ENCODE data around the gene GABBR2.
"Not testable (repeated sequence)": the region's sequence is repeated elsewhere in the genome, so short reads cannot be mapped to it uniquely, and the experiment has no call there.

The GABBR2 gene

DNA sequence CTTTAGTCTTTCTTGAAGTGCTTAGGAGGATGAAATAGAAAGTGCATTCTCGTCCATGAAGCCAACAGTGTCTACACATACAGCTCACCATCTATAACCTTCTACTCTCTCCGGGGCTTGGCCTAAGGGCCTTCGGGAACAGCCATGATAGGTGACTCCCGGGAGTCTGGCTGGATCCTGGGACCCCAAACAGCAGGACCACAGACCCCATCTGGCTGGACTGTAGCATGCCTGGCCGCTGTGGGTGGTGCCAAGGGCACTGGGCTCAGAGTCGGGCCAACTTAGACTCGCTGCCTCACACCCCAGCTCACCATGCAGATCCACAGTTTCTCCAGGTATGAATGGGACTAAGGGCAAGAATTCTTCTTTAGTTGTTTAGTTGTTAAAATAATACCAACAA lies 16.3 kb downstream of the GABBR2 start:
- in situ Hi-C loops (cut with HindIII; ENCODE audit: low pct_ligation_motif_present, low pct_unique_long_range_greater_than_20kb, low sequenced_read_pairs) = no loop called here
- DNase-seq = no peak

DNA sequence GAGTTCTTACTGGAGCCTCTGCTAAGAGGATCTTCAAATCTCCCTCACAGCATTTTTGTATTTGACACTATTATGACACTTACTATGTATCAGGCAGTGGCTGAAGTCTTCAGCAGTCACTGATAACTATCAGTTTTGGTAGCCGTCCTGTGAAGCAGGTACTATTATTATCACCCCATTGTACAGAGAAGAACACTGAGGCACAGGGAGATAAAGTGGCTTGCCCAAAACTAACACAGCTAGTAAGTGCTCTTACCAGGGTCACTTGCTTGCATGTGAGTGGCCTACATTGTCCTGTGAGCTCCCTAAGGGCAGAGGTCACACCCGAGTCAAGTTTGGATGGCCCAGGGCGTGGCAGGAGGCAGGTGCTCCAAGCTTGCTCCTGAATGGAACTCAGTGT lies 16.8 kb downstream of the GABBR2 start:
- in situ Hi-C loops (cut with HindIII; ENCODE audit: low pct_ligation_motif_present, low pct_unique_long_range_greater_than_20kb, low sequenced_read_pairs) = no loop called here

DNA sequence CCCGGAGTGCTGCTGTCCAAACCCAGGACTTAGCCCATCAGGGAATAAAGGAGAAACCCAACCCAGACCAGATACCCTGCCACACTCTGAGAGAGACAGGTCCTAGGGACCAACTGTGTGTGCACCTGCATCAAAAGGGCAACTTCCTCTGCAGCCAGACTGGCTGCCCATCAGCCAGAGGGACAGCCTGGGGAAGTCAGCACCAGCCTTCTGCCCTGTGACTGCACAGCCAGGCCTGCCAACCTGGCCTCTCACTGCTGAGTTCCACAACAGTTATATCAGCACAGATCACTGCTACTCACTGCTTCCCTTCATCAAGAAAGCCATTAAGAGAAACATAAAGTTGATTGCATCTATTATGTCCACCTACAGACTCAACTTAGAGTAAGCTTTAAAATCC lies 18.0 kb downstream of the GABBR2 start:
- in situ Hi-C loops (cut with HindIII; ENCODE audit: low pct_ligation_motif_present, low pct_unique_long_range_greater_than_20kb, low sequenced_read_pairs) = no loop called here
- DNase-seq = no peak

More for the DNA sequence above, 16.8 kb downstream of the GABBR2 start:
- no peak for DNase-seq

DNA sequence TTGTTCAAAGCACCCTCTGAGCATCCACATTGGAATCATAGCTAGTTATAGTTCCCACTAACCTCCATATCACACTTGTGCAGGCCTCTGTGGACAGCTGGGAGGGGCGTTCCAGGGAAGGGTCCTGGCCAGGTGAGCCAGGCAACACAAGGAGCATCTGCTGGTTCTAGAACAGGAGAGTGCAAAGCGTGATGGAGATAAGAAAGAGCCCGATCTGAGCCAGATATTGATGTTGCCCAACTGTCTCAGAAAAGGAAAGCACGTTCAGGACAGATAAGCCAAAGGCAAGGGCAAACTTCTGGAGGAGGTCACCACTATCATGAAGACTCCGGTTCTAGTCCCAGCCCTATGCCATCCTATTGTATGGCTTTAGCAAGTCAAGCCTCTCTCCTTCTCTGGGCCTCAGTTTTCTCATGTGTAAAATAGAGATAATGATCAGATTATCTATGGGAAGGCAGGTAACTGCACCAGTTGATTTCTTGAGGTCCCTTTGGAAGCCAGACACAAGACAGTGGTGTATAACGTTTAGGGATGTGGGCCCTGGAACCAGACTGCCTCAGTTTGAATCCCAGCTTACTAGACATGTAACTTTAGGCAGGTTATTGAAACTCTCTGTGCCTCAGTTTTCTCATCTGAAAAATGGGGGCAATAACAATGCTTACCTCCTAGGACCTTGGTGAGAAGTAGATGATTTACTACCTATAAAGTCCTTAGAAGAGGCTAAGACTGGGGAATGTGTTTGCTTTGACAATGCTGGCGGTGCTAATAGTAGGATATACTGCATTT lies 19.8 kb downstream of the GABBR2 start:
- no peak for DNase-seq
- in situ Hi-C loops (cut with HindIII; ENCODE audit: low pct_ligation_motif_present, low pct_unique_long_range_greater_than_20kb, low sequenced_read_pairs) = no loop called here

DNA sequence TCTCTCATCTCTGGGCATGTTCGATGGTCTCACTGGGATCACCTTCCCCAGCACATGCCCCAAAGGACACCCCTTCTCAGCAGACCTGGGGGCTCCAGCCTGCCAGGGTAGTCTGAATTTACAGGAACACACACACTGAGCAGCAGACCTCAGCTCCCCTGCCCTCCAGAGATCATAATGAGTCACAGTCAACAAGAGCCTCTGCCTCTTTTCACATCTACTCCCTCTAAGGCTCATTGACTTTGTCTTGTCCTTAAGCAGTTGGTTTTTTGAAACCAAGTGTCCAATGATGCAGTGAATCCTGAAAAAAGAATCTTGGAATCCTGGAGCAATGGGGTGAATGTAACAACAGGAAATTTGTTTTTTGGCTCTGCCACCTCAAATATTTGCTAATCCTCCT lies 20.8 kb downstream of the GABBR2 start:
- in situ Hi-C loops (cut with HindIII; ENCODE audit: low pct_ligation_motif_present, low pct_unique_long_range_greater_than_20kb, low sequenced_read_pairs) = no loop called here
- DNase-seq = no peak

DNA sequence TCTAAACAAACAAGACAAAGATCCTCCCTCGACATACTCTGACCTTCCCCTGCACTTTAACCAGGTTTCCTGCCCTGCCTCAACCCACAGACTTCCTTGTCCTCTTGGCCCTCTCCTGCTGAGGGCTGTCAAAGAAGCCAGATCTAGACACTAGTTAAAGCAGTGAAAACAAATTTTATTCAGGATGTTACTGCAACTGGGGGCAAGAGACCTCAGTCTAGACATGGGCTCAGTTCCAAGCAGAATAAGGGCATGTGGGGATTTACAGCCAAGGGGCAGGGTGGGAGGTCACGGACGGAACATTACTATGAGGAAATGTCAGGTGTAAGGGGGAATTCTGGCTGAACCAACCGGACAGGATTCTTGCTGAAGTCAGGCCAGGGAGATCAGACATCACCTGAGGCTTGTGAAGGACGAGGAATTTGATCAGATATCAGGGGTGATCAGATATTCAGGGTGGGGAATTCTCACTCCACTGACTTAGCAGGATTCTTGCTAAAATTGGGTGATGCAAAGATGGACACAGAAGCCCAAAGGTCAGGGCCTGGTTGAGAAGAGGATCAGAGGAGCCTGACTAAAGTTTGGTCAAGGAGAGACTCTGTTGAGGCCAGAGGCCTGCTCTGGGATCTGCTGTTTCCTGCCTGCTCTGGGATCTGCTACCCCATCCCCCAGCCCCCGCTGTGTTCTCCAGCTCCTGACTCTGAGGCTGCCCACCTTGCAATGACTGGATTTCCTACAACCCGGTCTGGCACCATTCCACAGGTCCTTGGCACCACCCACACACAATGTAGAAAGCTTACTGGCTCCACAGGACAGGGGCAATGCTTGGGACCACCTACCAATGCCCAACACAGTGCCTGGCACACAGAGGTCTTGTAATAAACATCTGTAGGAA lies 21.5 kb downstream of the GABBR2 start:
- DNase-seq = no peak
- in situ Hi-C loops (cut with HindIII; ENCODE audit: low pct_ligation_motif_present, low pct_unique_long_range_greater_than_20kb, low sequenced_read_pairs) = no loop called here

DNA sequence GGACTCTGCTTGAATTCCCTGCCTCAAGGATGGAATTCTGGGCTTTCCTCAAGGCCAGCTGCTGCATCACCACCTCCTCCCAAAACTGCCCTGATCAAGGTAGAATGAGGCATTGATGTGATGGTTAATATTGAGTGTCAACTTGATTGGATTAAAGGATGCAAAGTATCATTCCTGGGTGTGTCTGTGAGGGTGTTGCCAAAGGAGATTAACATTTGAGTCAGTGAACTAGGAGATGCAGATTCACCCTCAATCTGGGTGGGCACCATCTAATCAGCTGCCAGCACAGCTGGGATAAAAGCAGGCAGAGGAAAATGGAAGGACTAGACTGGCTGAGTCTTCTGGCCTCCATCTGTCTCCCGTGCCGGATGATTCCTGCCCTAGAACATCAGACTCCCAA lies 23.9 kb downstream of the GABBR2 start:
- DNase-seq; in situ Hi-C loops (cut with HindIII; ENCODE audit: low pct_ligation_motif_present, low pct_unique_long_range_greater_than_20kb, low sequenced_read_pairs): not testable (repeated sequence)

DNA sequence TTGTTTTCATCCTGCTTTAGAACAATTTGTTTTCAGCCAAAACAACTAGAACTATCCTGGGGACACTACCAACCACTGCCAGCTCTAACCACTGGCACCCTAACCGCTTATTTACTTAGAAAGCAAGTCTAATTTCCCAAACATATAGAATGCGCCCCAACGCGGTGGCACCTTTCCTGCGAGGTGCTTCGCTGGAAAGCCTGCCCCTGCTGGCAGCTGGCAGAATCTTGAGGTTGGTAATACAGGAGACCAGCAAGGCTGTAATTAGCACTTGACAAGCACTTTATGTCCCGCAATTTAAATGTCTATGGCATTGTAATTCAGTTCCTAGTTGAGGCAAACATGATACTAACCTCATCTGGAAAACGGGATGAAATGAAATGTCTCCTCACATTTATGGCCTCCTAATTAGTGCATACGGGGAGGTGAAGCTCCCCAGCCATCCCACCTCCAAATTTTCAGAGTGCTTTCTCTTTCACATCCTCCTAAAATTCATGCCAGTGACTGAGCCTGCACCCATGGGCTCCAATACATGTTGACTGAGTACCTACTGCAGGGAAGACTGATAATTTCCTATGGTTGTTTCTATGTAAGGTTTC lies 30.4 kb downstream of the GABBR2 start:
- DNase-seq = no peak
- in situ Hi-C loops (cut with HindIII; ENCODE audit: low pct_ligation_motif_present, low pct_unique_long_range_greater_than_20kb, low sequenced_read_pairs) = no loop called here

DNA sequence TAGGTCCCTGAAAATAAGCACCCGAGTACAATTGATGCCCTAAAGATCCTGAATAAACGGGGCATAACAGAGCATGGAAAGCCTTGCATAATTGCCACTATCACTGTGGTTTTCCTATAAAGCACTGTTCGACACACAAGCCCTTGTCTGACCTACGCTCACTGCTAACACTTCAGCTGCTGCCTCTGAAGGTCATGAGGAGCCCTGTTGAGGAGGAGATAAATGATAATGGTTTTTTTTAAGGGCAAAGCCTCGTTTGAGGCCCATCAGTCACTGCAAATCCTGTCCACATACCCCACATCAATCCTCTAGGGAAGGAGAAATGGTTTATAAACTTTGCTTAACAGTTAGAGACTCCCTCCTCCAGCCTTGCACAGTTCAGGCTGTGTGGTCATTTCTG lies 35.1 kb downstream of the GABBR2 start:
- in situ Hi-C loops (cut with HindIII; ENCODE audit: low pct_ligation_motif_present, low pct_unique_long_range_greater_than_20kb, low sequenced_read_pairs) = no loop called here
- DNase-seq = no peak

DNA sequence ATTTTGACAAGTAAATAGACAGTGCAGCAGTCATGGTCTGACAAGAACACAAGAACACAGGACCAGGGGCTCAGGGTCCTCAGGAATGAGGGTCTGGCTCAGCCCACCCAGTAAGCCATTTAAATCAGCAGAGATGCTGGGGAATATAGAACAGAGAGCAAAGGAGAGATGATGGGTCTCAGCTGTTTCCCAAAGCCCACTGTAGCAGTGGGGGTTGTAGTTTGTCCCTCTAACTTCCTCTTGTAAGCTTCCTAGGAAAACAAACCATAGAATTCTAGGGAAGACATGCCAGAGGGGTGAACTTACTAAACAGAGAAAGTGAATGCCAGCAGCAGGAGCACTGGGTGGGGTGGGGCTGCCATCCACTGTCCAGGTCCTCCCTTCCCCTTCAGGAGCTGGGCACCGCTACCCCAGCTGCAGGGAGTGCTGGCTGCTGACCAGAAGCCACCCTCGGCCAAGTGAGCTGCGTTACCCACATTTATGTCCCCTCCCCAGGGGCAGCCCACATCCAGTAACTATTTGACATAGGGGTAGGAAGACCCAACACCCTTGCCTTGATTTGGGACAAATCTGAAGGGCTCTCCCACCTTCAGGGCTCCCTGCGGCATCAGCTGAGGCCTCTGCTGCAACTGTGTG lies 41.6 kb downstream of the GABBR2 start:
- DNase-seq = no peak
- in situ Hi-C loops (cut with HindIII; ENCODE audit: low pct_ligation_motif_present, low pct_unique_long_range_greater_than_20kb, low sequenced_read_pairs) = no loop called here

DNA sequence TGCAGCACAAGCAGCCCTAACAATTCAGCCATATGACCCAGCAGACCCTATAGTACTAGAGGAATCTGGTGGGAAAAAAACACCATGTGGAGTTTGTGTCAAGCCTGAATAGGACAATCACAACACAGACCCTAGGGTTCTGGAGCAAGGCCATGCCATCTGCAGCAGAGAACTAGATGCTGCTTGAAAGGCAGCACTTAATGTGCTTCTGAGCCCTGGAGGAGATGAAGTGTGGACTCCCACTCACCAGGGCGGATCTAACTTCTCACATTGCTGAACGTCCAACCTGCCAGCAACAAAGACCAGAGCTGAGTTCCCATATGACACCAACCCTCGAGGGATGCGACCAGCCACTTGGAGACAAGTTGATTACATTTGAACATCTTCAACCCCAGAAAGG lies 43.2 kb downstream of the GABBR2 start:
- DNase-seq = no peak
- in situ Hi-C loops (cut with HindIII; ENCODE audit: low pct_ligation_motif_present, low pct_unique_long_range_greater_than_20kb, low sequenced_read_pairs) = no loop called here

DNA sequence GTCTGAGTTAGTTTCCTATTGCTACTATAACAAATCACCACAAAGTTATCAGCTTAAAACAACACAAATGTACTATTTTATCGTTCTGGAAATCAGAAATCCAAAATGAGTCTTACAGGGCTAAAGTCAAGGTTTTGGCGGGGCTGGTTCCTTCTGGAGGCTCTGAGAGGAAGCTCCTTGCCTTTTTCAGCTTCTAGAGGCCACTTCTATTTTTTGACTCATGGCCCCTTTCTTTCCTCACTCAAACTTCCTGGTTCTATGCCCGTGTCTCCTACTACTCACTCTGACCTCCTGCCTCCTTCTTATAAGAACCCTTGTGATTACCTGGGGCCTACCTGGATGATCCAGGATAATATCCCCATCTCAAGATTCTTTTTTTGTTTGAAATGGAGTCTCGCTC lies 48.2 kb downstream of the GABBR2 start:
- in situ Hi-C loops (cut with HindIII; ENCODE audit: low pct_ligation_motif_present, low pct_unique_long_range_greater_than_20kb, low sequenced_read_pairs) = no loop called here
- no peak for DNase-seq

DNA sequence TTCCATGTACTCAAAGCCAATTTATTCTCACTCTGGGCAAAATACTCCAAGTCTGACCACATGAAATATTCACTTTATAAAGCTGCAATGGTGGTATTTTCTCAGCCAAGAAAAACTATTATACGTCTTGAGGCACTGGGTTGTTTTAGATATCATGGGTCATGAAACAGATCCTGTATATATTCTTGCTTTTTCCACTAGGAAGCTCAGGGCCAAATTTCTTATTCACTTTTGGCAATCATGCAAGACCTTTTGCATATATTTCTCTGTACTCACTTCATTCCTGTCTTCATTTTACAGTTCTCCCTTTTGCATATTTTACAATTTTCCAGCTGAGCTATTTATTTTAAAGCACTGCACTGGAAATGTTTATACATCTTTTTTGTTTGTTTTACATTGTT lies 49.8 kb downstream of the GABBR2 start:
- in situ Hi-C loops (cut with HindIII; ENCODE audit: low pct_ligation_motif_present, low pct_unique_long_range_greater_than_20kb, low sequenced_read_pairs) = no loop called here
- DNase-seq = no peak

DNA sequence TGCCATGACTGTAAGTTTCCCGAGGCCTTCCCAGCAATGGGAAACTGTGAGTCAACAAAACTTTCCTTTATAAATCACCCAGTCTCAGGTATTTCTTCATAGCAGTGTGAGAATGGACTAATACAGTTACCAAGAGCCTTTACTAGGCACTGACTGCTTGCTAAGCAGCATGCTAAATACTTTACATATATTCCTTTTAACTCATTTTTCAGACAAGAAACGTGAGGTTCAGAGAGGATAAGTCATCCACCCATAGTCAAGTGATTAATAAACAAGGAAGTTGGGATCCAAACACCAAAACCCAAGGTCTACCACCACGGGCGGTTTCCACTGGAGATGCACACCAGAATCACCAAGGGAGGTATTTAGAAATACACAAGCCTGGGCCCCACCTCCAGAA lies 50.8 kb downstream of the GABBR2 start:
- DNase-seq = no peak
- in situ Hi-C loops (cut with HindIII; ENCODE audit: low pct_ligation_motif_present, low pct_unique_long_range_greater_than_20kb, low sequenced_read_pairs) = no loop called here

DNA sequence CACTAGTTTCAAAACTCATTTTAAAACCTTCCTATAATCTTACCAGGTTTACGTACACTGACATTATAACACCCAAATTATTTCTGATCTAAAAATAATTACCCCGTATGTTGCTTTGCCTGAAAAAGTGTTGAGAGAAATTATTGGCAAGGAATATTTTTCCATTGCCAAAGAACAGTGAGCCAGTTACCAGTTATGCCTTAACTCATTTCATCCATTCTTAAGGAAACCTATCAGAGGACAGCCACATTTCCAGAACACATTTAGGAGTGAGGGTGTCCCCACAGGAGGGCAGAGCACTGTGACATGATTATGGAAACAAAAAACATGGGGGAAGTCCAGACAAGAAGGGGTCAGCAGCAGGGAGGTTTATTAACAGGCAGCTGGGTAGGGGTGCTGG lies 52.2 kb downstream of the GABBR2 start:
- in situ Hi-C loops (cut with HindIII; ENCODE audit: low pct_ligation_motif_present, low pct_unique_long_range_greater_than_20kb, low sequenced_read_pairs) = no loop called here
- DNase-seq = no peak

DNA sequence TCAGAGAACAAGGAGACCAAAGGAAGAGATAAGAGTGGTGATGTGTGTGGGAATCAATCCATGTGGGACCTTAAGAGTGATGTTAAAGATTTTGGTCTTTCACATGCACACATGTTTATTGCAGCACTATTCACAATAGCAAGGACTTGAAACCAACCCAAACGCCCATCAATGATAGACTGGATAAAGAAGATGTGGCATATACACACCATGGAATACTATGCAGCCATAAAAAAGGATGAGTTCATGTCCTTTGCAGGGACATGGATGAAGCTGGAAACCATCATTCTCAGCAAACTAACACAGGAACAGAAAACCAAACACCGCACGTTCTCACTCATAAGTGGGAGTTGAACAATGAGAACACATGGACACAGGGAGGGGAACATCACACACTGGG lies 53.3 kb downstream of the GABBR2 start:
- in situ Hi-C loops (cut with HindIII; ENCODE audit: low pct_ligation_motif_present, low pct_unique_long_range_greater_than_20kb, low sequenced_read_pairs); DNase-seq: not testable (repeated sequence)

DNA sequence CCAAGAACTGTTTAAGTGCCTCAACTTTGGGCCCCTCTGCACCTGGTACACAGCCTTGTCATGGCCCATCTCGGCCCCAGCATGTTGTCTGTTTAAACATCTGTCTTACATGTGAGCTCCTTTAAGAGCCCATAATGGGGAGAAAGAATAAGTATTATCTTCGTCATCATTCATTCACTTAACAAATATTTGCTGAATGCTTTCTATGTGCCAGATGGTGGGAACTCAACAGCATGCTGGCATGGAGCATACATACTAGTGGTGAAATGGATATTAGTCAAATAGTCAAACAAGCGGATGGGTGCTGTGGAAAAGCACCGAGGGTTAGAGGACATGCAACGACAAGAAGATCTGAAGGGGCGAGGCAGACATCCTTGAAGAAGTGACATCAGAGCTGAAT lies 54.5 kb downstream of the GABBR2 start:
- in situ Hi-C loops (cut with HindIII; ENCODE audit: low pct_ligation_motif_present, low pct_unique_long_range_greater_than_20kb, low sequenced_read_pairs) = no loop called here

DNA sequence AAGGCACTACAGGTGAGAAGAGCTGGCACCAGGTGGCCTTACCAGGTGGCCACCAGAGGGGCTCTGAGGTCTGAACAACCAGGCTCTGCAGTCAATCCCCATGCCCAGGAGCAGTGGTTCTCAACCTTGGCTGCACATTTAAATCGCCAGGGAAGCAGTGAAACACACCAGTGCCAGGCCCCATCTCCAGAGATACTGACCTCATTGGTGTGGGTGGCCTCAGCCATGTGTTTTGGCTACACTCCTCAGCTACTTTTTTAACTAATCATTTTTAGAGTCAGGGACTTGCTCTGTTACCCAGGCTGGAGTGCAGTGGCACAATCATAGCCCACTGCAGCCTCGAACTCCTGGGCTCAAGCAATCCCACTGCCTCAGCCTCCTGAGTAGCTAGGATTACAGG lies 56.0 kb downstream of the GABBR2 start:
- in situ Hi-C loops (cut with HindIII; ENCODE audit: low pct_ligation_motif_present, low pct_unique_long_range_greater_than_20kb, low sequenced_read_pairs) = no loop called here
- no peak for DNase-seq

More for the DNA sequence above, 54.5 kb downstream of the GABBR2 start:
- DNase-seq = no peak

DNA sequence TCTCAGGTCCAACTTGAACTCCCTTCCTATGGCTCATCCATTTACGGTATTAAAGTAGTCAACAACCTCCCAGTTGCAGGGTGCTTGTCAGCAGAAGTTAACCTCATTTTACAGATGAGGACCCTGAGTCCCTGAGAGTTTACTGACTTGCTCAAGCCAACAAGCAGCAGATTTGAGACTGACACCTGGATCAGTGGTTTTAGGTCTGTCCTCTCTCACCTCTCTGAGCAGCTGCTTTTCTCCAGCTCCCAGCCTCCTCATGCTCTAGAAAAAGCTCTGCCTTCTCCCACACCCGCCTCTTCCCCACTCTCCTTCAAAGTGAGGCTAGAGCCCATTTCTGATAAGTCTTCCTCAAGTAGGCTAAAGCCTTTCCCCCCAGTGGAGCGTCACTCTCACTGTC lies 56.4 kb downstream of the GABBR2 start:
- in situ Hi-C loops (cut with HindIII; ENCODE audit: low pct_ligation_motif_present, low pct_unique_long_range_greater_than_20kb, low sequenced_read_pairs) = no loop called here

More for the DNA sequence above, 56.4 kb downstream of the GABBR2 start:
- DNase-seq = no peak
